ENCODE measurements around the gene CAMSAP3. TPM values are rescaled to one million over a fixed set of nuclear protein-coding genes. Genes with fewer than 3 reads are reported as not detected.

The CAMSAP3 gene
- total RNA-seq, 2 donors from 2014 or later = 21.8 to 32.3 TPM

- Histone ChIP-seq H3K4me3 (no peak overlapping the region), H3K27ac (no peak overlapping the region), H3K9me3 (no peaks in the 10 kb centered on the region), H3K4me1 (peaks cover 40% of the 10 kb centered on the region), H3K36me3 (replicated peaks in 1 of 2; ENCODE audit: insufficient read depth in 1 of 2, low read depth in 2 of 2) (peaks cover 0 to 2% of the 10 kb centered on the region in 2 donors), H3K27me3 (no peaks in the 10 kb centered on the region)
- no peak for ATAC-seq
- 72 to 81% methylated on average over 9 to 12 of the region's 12 CpGs for WGBS, 2 donors
- intact Hi-C loops (cut with DNase I) = no loop called here
- DNase-seq = no peak
- TF ChIP-seq POLR2A (IDR thresholded peaks at IDR 0.05) (no peak), CTCF (IDR thresholded peaks at IDR 0.05) (no peak)
Measured at GRCh38 chr19:7638802-7639465, 43.3 kb downstream of the CAMSAP3 start.

GRCh38 chr19:7639863-7640348 lies 44.2 kb downstream of the CAMSAP3 start:
- H3K36me3 ChIP-seq (replicated peaks in 1 of 2; ENCODE audit: insufficient read depth in 1 of 2, low read depth in 2 of 2) = peaks cover 0 to 2% of the 10 kb centered on the region in 2 donors
- H3K4me3 ChIP-seq = no peak overlapping the region
- intact Hi-C loops (cut with DNase I) = no loop called here
- H3K4me1 ChIP-seq = peaks cover 36% of the 10 kb centered on the region
- no peaks in the 10 kb centered on the region for H3K27me3 ChIP-seq
- ATAC-seq (no peak), DNase-seq (no peak)
- no peak for TF ChIP-seq CTCF (IDR thresholded peaks at IDR 0.05)
- 88 to 95% methylated on average over 13 of the region's 13 CpGs for WGBS, 2 donors
- no peak overlapping the region for H3K27ac ChIP-seq
- H3K9me3 ChIP-seq = no peaks in the 10 kb centered on the region

GRCh38 chr19:7640803-7641202 lies 45.1 kb downstream of the CAMSAP3 start:
- H3K36me3 ChIP-seq (replicated peaks in 1 of 2; ENCODE audit: insufficient read depth in 1 of 2, low read depth in 2 of 2) = peaks cover 0 to 2% of the 10 kb centered on the region in 2 donors
- WGBS, 2 donors = 93 to 95% methylated on average over 9 to 10 of the region's 11 CpGs

GRCh38 chr19:7641290-7642276 lies 45.9 kb downstream of the CAMSAP3 start:
- ATAC-seq (no peak), DNase-seq (no peak)
- WGBS, 2 donors = 83 to 91% methylated on average over 11 to 39 of the region's 43 CpGs
- Histone ChIP-seq H3K9me3 (no peaks in the 10 kb centered on the region), H3K36me3 (replicated peaks in 1 of 2; ENCODE audit: insufficient read depth in 1 of 2, low read depth in 2 of 2) (peaks cover 0 to 2% of the 10 kb centered on the region in 2 donors), H3K4me3 (no peak overlapping the region), H3K27ac (no peak overlapping the region), H3K4me1 (peaks cover 22% of the 10 kb centered on the region), H3K27me3 (no peaks in the 10 kb centered on the region)
- intact Hi-C loops (cut with DNase I) = no loop called here
- TF ChIP-seq CTCF (IDR thresholded peaks at IDR 0.05) = no peak
- TF ChIP-seq POLR2A (IDR thresholded peaks at IDR 0.05) = no peak

More at GRCh38 chr19:7640803-7641202, 45.1 kb downstream of the CAMSAP3 start:
- no peak for DNase-seq
- Histone ChIP-seq H3K27me3 (no peaks in the 10 kb centered on the region), H3K4me3 (no peak overlapping the region), H3K4me1 (peaks cover 29% of the 10 kb centered on the region), H3K9me3 (no peaks in the 10 kb centered on the region), H3K27ac (no peak overlapping the region)
- no peak for TF ChIP-seq CTCF (IDR thresholded peaks at IDR 0.05)
- no peak for TF ChIP-seq POLR2A (IDR thresholded peaks at IDR 0.05)
- intact Hi-C loops (cut with DNase I) = no loop called here
- no peak for ATAC-seq

All from body of pancreas (tissue), 4 donors.